Stomach (tissue), 9 donors: ENCODE results near the gene ISG15. TPM values are rescaled to one million over a fixed set of nuclear protein-coding genes. Genes with fewer than 3 reads are reported as not detected.
A peak's percentile ranks its signal among the peaks of the same experiment; 100 is the strongest.
"Not testable (repeated sequence)": the region's sequence is repeated elsewhere in the genome, so short reads cannot be mapped to it uniquely, and the experiment has no call there.

Source experiments
- DNase-seq, 2 donors: peaks; one replicate each; pipeline versions ENCODE4 v3.0.0 to v3.0.0-alpha.2; 2013 to 2019
- H3K27ac ChIP-seq, 5 donors: fragments of 200-600 bp in 4 of 5; sonication (generic) in 4 of 5; one replicate each; pipeline ENCODE4 v1.5.1; 2013 to 2019; ENCODE audit warnings: mild to moderate bottlenecking in 1 of 5, moderate library complexity in 1 of 5
- H3K27me3 ChIP-seq, 3 donors: fragments of 200-600 bp; sonication (generic); one replicate each; pipeline ENCODE4 v1.5.1; 2017 to 2019; ENCODE audit warnings: mixed run types in 1 of 3
- H3K36me3 ChIP-seq, 4 donors: fragments of 200-600 bp; sonication (generic); 1 replicate in 3 of 4; 2 replicates in 1 of 4; pipeline ENCODE4 v1.5.1; 2016 to 2019
- H3K4me1 ChIP-seq, 4 donors: fragments of 200-600 bp; sonication (generic); one replicate each; pipeline ENCODE4 v1.5.1; 2016 to 2019
- H3K4me3 ChIP-seq, 4 donors: fragments of 200-600 bp; sonication (generic) in 3 of 4; one replicate each; pipeline ENCODE4 v1.5.1; 2016 to 2019; ENCODE audit warnings: mild to moderate bottlenecking in 1 of 4
- H3K9me3 ChIP-seq, 4 donors: fragments of 200-600 bp; sonication (generic); one replicate each; pipeline ENCODE4 v1.5.1; 2016 to 2019
- EP300 ChIP-seq: sonication (generic); formaldehyde crosslinking; IDR thresholded peaks from one replicate; pipeline ENCODE4 v1.6.1; 2017; ENCODE audit warnings: antibody characterized with exemption
- POLR2A ChIP-seq, 4 donors: fragments of 450-650 bp; IDR thresholded peaks; one replicate each; pipeline ENCODE4 v1.6.1; 2016; ENCODE audit warnings: antibody characterized with exemption in 4 of 4, control low read depth in 2 of 4, mild to moderate bottlenecking in 1 of 4, moderate library complexity in 1 of 4
- POLR2AphosphoS5 ChIP-seq, 3 donors: sonication (generic); formaldehyde crosslinking; IDR thresholded peaks; one replicate each; pipeline ENCODE4 v1.6.1; 2016; ENCODE audit warnings: antibody characterized with exemption in 3 of 3
- WGBS, 5 donors: extraction: QIAGEN DNeasy Blood & Tissue Kit in 3 of 5; methylation state at CpG; one replicate each; pipeline versions ENCODE4 v1.1.5 to v1.1.7; 2013 to 2018; 5-methylcytosine and 5-hydroxymethylcytosine counted together
- intact Hi-C: fragments of 100-400 bp; cut with DNase I; formaldehyde crosslinking; loops from one replicate; pipeline ENCODE4 v1.15.1; 2023; ENCODE audit warnings: low total_unique reads
- polyA plus RNA-seq, 3 donors: library from polyadenylated mRNA; stranded (reverse); fragments of 200-250 nt; gene quantifications; one replicate each; pipeline ENCODE4 v1.2.3, GENCODE V29; 2013
- total RNA-seq, 5 donors: library from RNA; depleted of rRNA; stranded (reverse); fragments of >200 nt; gene quantifications; one replicate each; pipeline versions ENCODE4 v1.1.0 to v1.2.3, GENCODE V29; 2014 to 2016
- TF ChIP-seq, protein P1 (sequence below), 7 experiments: fragments of 450-650 bp in 4 of 7; fragments of 200-600 bp in 3 of 7; sonication (generic) in 3 of 7; IDR thresholded peaks; one replicate each; pipeline ENCODE4 v1.5.1; 2016 to 2019; ENCODE audit warnings: antibody characterized with exemption in 7 of 7, control low read depth in 2 of 7, mild to moderate bottlenecking in 1 of 7
- donor health status: healthy with polysubstance abuse.
- donor health status: Bipolar disorder and iron deficiency.
- donor health status: healthy.

ISG15 gene
- total and polyA plus RNA-seq, 8 donors: 16.3 to 105 (median 49.1) TPM

DNA sequence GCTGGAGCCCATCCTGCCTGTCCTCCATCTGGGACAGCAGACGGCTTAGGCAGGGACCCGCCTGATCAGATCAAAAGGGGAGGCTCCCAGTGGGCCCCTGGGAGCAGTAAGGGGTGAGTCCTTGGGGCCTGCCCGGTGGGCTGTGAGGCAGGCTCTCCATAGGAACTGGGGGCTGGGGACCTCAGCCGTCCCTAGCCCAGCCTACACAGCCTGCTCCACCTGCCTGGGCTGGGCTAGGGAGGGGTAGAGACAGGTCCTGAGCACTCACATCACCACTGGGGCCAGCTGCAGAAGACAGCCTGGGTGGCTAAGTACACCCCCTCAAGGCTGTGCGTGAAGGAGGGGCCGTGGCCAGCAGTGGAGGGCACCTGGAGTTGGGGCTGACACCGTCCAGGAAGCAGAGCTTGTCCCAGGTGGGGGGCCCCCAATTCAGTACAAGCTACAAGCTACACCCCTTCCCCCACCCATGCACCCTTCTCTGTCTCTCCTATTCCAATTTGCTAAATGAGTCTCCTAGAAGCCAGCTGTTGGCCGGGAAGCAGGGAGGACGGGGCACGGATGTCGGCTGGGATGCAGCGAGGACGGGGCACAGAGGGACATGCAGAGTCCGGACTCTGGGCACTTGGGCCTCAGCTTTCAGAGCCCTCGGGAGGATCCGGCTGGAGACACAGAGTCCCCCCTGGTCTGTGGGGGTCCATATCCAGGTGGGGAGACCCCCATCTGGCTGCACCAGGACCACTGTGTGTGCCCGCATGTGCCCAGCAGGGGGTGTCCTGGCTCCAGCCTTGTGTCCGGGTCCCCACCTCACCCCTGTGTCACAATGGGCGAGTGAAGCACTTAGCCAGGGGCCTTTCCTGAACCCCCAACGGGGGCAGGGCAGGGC, 1.7 kb downstream of the ISG15 start:
- H3K9me3 ChIP-seq: no peaks in the 10 kb centered on the region
- WGBS, 5 donors: 74 to 80% (median 76%) methylated on average over 18 to 20 of the region's 20 CpGs
- TF ChIP-seq, protein P1, sequence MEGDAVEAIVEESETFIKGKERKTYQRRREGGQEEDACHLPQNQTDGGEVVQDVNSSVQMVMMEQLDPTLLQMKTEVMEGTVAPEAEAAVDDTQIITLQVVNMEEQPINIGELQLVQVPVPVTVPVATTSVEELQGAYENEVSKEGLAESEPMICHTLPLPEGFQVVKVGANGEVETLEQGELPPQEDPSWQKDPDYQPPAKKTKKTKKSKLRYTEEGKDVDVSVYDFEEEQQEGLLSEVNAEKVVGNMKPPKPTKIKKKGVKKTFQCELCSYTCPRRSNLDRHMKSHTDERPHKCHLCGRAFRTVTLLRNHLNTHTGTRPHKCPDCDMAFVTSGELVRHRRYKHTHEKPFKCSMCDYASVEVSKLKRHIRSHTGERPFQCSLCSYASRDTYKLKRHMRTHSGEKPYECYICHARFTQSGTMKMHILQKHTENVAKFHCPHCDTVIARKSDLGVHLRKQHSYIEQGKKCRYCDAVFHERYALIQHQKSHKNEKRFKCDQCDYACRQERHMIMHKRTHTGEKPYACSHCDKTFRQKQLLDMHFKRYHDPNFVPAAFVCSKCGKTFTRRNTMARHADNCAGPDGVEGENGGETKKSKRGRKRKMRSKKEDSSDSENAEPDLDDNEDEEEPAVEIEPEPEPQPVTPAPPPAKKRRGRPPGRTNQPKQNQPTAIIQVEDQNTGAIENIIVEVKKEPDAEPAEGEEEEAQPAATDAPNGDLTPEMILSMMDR (IDR thresholded peaks at IDR 0.05): no peak
- no peak for TF ChIP-seq EP300
- no peak for TF ChIP-seq POLR2AphosphoS5 (IDR thresholded peaks at IDR 0.05)
- no peak for TF ChIP-seq POLR2A (IDR thresholded peaks at IDR 0.05)
- H3K4me1 ChIP-seq: peaks cover 9 to 41% (median 23%) of the 10 kb centered on the region in 4 donors
- H3K4me3 ChIP-seq: peak overlapping the region in 3 of 4 donors; percentile 55 to 64 (median 63)
- peak in 1 of 2 donors; percentile 60 for DNase-seq
- H3K27me3 ChIP-seq: peaks cover 0 to under 1% (median 0%) of the 10 kb centered on the region in 3 donors
- no peaks in the 10 kb centered on the region for H3K36me3 ChIP-seq
- H3K27ac ChIP-seq: peak overlapping the region in 4 of 5 donors; percentile 82 to 94 (median 92)
- intact Hi-C loops: no loop called here

DNA sequence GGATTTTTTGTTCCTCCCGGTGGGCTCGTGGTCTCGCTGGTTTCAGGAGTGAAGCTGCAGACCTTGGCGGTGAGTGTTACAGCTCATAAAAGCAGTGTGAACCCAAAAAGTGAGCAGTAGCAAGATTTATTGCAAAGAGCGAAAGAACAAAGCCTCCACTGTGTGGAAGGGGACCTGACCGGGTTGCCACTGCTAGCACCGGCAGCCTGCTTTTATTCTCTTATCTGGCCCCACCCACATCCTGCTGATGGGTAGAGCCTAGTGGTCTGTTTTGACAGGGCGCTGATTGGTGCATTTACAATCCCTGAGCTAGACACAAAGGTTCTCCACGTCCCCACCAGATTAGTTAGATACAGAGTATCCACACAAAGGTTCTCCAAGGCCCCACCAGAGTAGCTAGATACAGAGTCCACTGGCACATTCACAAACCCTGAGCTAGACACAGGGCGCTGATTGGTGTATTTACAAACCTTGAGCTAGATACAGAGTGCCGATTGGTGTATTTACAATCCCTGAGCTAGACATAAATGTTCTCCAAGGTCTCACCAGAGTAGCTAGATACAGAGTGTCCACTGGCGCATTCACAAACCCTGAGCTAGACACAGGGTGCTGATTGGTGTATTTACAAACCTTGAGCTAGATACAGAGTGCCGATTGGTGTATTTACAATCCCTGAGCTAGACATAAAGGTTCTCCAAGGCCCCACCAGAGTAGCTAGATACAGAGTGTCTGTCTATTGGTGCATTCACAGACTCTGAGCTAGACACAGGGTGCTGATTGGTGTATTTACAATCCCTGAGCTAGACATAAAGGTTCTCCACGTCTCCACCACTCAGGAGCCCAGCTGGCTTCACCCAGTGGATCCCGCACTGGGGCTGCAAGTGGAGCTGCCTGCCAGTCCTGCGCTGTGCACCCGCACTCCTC, 4.4 kb downstream of the ISG15 start:
- Histone ChIP-seq H3K27me3 (peaks cover 0 to 22% (median 7%) of the 10 kb centered on the region in 3 donors), H3K4me1 (peaks cover 26 to 62% (median 45%) of the 10 kb centered on the region in 4 donors)
- DNase-seq, intact Hi-C loops, H3K27ac ChIP-seq, H3K9me3 ChIP-seq, H3K4me3 ChIP-seq, H3K36me3 ChIP-seq: not testable (repeated sequence)
- 64 to 76% (median 69%) methylated on average over 15 to 17 of the region's 17 CpGs for WGBS, 5 donors

DNA sequence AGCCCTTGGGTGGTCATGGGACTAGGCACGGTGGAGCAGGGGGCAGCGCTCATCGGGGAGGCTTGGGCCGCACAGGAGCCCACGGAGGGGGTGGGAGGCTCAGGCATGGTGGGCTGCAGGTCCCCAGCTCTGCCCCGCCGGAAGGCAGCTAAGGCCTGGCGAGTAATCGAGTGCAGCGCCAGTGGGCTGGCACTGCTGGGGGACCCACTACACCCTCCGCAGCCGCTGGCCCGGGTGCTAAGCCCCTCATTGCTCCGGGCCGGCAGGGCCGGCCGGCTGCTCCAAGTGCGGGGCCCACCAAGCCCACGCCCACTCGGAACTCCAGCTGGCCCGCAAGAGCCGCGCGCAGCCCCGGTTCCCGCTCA, 5.0 kb downstream of the ISG15 start:
- H3K36me3 ChIP-seq, H3K9me3 ChIP-seq, H3K27ac ChIP-seq, DNase-seq, intact Hi-C loops, H3K4me3 ChIP-seq: not testable (repeated sequence)
- Histone ChIP-seq H3K4me1 (peaks cover 27 to 63% (median 47%) of the 10 kb centered on the region in 4 donors), H3K27me3 (peaks cover 0 to 22% (median 7%) of the 10 kb centered on the region in 3 donors)
- 94 to 96% (median 95%) methylated on average over 19 to 26 of the region's 26 CpGs; no CpG with 5 or more reads in 1 of the 5 donors for WGBS, 5 donors

DNA sequence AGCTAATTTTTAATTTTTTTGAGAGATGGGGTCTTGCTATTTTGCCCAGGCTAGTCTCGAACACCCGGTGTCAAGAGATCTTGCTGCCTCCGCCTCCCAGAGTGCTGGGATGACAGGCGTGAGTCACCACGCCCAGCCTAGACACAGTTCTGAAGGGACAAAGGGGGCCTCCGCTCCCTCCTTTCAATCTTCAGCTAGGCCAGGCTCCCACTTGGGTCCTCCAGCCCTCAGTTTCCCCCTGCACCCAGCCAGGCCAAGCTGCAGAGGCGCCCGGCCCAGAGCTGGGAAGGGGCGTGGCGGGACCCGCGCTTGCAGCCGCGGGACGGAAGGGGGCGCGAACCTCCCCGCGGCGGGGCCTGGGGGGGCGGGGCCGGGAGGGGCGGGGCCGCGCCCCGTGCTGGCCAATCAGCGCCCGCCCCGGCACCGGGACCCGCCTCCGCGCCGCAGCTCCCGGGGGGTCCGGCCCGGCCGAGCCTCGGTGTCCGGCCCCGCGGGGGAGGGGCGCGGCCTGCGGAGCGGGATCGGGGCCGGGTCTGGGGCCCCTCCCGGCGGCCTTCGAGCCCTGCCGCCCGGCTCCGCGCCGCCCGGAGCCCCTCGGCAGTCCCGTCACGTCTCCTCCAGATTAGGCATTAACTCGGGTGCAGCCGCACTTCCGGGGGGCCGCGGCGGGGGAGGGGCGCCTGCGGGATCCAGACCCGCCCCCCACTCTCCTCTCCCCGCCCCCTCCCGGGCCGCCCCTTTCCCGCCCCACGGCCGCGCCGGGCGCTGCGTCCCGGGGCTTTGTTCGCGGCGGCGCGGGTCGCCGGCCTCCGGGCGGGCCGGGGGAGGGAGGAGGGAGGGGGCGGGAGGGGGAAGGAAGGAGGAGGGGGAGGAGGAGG, 6.1 kb downstream of the ISG15 start:
- intact Hi-C loops: no loop called here
- WGBS, 5 donors: 2 to 7% (median 3%) methylated on average over 8 to 83 of the region's 91 CpGs
- H3K4me1 ChIP-seq: peaks cover 29 to 63% (median 49%) of the 10 kb centered on the region in 4 donors
- DNase-seq: peak; percentile 88 to 96
- H3K27me3 ChIP-seq: peaks cover 0 to 22% (median 7%) of the 10 kb centered on the region in 3 donors
- no peaks in the 10 kb centered on the region for H3K9me3 ChIP-seq
- no peaks in the 10 kb centered on the region for H3K36me3 ChIP-seq
- H3K4me3 ChIP-seq: peak overlapping the region; percentile 75 to 89 (median 77)
- peak in 1 of 3 donors; percentile 19 for TF ChIP-seq POLR2AphosphoS5 (IDR thresholded peaks at IDR 0.05)
- no peak for TF ChIP-seq POLR2A (IDR thresholded peaks at IDR 0.05)
- TF ChIP-seq, protein P1 (IDR thresholded peaks at IDR 0.05): peak in 5 of 7 experiments; percentile 14 to 81 (median 62)
- H3K27ac ChIP-seq: peak overlapping the region; percentile 88 to 98 (median 90)
